ENCODE data around the gene GRIPAP1. TPM values are rescaled to one million over a fixed set of nuclear protein-coding genes. Genes with fewer than 3 reads are reported as not detected.

Gene GRIPAP1
- total and polyA plus RNA-seq, 5 experiments from 2014 or later, result 6.8 to 100 (median 15.9) TPM

GRCh38 chrX:48935301-48935670, 66.8 kb downstream of the GRIPAP1 start:
- POLR2A ChIA-PET, result interaction anchor here (0.7 to 13.3 kb wide), 2 partner anchors 12 to 116 kb away, joined by 8 to 276 read pairs; partner anchors contain the start of gene PIM2
- no peaks in the 10 kb centered on the region for H3K27me3 Mint-ChIP-seq
- peak overlapping the region in 9 of 10 donors; percentile 24 to 72 (median 51) for H3K4me3 Mint-ChIP-seq
- no peak for ATAC-seq
- H3K4me1 Mint-ChIP-seq, result peaks cover 28 to 71% (median 65%) of the 10 kb centered on the region in 4 donors
- peaks cover 5 to 37% (median 22%) of the 10 kb centered on the region in 3 donors for H3K36me3 Mint-ChIP-seq
- no peak for DNase-seq
- H3K27ac Mint-ChIP-seq, result peak overlapping the region; percentile 87 to 99 (median 98)
- peaks cover 0 to 6% (median 0%) of the 10 kb centered on the region in 9 donors for H3K9me3 Mint-ChIP-seq

DNA sequence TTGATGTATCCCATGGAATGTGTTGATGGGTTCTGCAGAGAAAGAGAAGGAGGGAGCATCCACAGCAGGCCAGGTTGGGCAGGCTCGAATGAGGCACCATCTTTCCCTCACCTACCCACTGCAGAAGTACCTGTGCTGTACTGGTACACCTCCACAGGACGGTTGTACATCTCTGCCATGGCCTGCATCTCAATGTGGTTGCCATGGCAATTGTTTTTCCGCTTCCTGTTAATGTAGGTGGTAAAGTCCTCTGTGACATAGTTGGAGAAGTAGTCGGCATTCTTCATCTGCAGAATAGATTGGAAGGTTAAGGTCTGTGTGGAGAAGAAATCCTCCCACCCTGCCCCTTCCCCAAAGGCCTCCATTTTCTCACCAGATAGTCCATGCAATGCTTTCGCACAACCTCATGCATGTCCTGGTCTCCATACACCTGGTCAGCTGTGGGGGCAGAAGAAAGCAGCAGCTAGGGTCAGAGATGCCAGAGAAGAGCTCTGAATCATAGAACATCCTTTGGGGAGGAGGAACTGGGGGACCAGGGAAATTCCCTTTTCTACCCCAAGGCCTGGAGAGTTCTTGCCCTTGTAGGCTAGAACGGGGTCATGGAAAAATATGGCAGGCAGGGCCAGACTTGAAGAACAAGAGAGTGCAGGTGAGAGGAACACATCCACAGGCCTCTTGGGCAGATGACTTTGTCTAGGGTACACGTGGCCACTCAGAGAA, 67.3 kb downstream of the GRIPAP1 start:
- Mint-ChIP-seq H3K27me3 (no peaks in the 10 kb centered on the region), H3K4me1 (peaks cover 28 to 65% (median 60%) of the 10 kb centered on the region in 4 donors), H3K36me3 (peaks cover 5 to 40% (median 24%) of the 10 kb centered on the region in 3 donors), H3K9me3 (peaks cover 0 to 6% (median 0%) of the 10 kb centered on the region in 9 donors), H3K4me3 (peak overlapping the region in 9 of 10 donors; percentile 28 to 72 (median 56)), H3K27ac (peak overlapping the region; percentile 87 to 99 (median 98))
- ATAC-seq (peak; percentile 17 to 18), DNase-seq (peak in 6 of 10 donors; percentile 41 to 74 (median 64))
- POLR2A ChIA-PET, result interaction anchor here (0.6 to 13.3 kb wide), 3 partner anchors 12 to 225 kb away, joined by 3 to 276 read pairs (median 5); partner anchors contain the start of gene PIM2

DNA sequence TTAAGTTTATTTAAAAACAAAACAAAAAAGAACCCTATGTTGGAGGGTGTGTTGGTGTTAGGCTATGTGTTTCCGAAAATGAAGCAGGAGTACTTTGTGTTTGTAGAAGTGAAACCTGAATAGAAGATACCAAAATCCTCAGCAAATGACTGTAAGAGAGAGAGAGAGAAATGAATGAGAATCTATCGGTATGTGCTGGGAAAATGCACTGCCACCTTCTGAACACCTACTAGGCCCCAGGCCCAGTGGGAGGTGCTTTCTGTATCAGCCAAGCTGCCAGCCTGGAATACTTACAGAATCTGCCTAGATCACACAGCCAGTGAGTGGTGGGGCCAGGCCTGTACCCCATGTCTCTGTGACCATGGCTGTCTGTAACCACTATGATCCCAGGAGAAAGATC, 68.3 kb downstream of the GRIPAP1 start:
- POLR2A ChIA-PET, result interaction anchor here (1.1 to 13.3 kb wide), 2 partner anchors 11 to 17 kb away, joined by 3 to 276 read pairs; partner anchors contain the start of gene PIM2
- peaks cover 0 to 6% (median 0%) of the 10 kb centered on the region in 9 donors for H3K9me3 Mint-ChIP-seq
- H3K27ac Mint-ChIP-seq, result peak overlapping the region; percentile 87 to 99 (median 98)
- H3K4me1 Mint-ChIP-seq, result peaks cover 19 to 56% (median 50%) of the 10 kb centered on the region in 4 donors
- H3K27me3 Mint-ChIP-seq, result no peaks in the 10 kb centered on the region
- ATAC-seq, result no peak
- H3K4me3 Mint-ChIP-seq, result peak overlapping the region in 8 of 10 donors; percentile 10 to 72 (median 41)
- no peak for DNase-seq
- peaks cover 5 to 44% (median 24%) of the 10 kb centered on the region in 3 donors for H3K36me3 Mint-ChIP-seq

DNA sequence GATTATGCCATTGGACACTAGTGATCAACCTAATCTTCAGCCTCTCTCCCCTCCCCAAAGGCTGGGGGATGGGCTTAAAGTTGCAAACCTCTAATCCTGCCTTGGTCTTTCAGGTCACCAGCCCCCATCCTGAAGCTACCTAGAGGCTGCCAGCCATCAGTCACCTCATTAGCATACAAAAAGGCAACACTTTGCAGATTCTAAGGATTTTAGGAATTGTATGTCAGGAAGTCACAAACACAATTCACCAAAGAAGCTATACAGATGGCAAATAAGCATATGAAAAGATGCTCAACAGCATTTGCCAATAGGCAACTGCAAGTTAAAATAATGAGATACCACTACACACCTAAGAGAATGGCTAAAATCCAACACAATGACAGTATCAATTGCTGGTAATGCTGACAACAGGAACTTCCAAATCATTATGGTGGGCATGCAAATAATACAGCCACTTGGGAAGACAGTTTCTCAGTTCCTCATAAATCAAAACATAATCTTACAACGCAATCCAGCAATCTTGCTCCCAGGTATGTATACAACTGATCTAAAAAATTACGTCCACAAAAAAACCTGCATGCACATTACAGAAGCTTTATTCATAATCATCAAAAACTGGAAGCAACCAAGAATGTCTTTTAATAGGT, 74.2 kb downstream of the GRIPAP1 start:
- DNase-seq, result no peak
- ATAC-seq, result no peak
- H3K9me3 Mint-ChIP-seq, result no peaks in the 10 kb centered on the region
- POLR2A ChIA-PET, result interaction anchor here (0.6 to 11.5 kb wide), 3 partner anchors 8 to 74 kb away, joined by 4 to 276 read pairs (median 5); partner anchors contain the start of gene GRIPAP1
- peaks cover 0 to 48% (median 19%) of the 10 kb centered on the region in 3 donors for H3K36me3 Mint-ChIP-seq
- H3K27ac Mint-ChIP-seq, result peak overlapping the region in 3 of 10 donors; percentile 17 to 48 (median 17)
- H3K27me3 Mint-ChIP-seq, result no peaks in the 10 kb centered on the region
- no peak overlapping the region for H3K4me3 Mint-ChIP-seq
- peaks cover 9 to 41% (median 24%) of the 10 kb centered on the region in 4 donors for H3K4me1 Mint-ChIP-seq

DNA sequence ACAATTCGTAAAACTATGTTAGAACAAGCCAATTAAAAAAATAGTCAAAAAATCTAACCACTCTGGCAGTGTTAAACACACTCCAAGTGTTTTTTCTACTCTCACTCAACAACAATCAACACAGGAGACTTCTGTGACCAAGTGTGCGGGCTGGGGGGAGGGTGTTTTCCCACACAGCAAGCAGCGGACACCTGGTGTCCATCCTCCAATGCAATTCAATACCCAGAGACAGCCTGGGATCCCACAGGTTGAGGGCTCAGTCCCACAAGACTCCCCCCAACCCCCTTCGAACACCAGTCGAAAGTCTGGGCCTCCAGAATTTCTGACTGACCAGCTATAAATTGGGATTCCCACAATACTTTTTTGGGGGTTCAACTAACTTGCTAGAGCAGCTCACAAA, 74.9 kb downstream of the GRIPAP1 start:
- peak overlapping the region in 1 of 10 donors; percentile 34 for H3K27ac Mint-ChIP-seq
- H3K4me3 Mint-ChIP-seq, result no peak overlapping the region
- no peak for DNase-seq
- ATAC-seq, result no peak
- H3K27me3 Mint-ChIP-seq, result no peaks in the 10 kb centered on the region
- no peaks in the 10 kb centered on the region for H3K9me3 Mint-ChIP-seq
- POLR2A ChIA-PET, result interaction anchor here (0.6 to 11.5 kb wide), 3 partner anchors 7 to 75 kb away, joined by 4 to 276 read pairs (median 5); partner anchors contain the start of gene GRIPAP1
- H3K36me3 Mint-ChIP-seq, result peaks cover 0 to 49% (median 20%) of the 10 kb centered on the region in 3 donors
- peaks cover 9 to 44% (median 25%) of the 10 kb centered on the region in 4 donors for H3K4me1 Mint-ChIP-seq

DNA sequence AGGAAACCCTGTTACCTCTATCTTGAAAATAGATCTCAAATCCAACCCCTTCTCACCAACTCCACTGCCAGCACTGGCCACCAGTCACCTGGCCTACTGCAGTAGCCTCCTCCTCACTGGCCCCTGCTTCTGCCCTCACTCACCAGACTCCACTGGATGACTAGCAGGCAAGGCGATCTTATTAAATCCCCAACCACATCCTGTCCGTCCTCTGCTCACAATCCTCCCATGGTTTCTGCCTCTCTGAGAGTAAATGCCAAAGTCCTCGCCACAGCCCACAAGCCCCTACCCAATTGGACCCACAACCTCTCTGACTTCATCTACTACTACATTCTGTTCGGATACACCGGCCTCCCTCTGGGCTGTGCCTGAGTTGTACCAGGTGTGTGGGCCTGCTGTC, 77.8 kb downstream of the GRIPAP1 start:
- H3K4me1 Mint-ChIP-seq, result peaks cover 18 to 67% (median 44%) of the 10 kb centered on the region in 4 donors
- peak overlapping the region; percentile 61 to 91 (median 80) for H3K27ac Mint-ChIP-seq
- DNase-seq (no peak), ATAC-seq (no peak)
- no peaks in the 10 kb centered on the region for H3K27me3 Mint-ChIP-seq
- no peaks in the 10 kb centered on the region for H3K9me3 Mint-ChIP-seq
- POLR2A ChIA-PET, result interaction anchor here (11.5 kb wide), 1 partner anchor 15 kb away, joined by 276 read pairs; no protein-coding TSS in a partner anchor
- H3K4me3 Mint-ChIP-seq, result peak overlapping the region in 7 of 10 donors; percentile 31 to 58 (median 52)
- peaks cover 0 to 39% (median 15%) of the 10 kb centered on the region in 3 donors for H3K36me3 Mint-ChIP-seq

DNA sequence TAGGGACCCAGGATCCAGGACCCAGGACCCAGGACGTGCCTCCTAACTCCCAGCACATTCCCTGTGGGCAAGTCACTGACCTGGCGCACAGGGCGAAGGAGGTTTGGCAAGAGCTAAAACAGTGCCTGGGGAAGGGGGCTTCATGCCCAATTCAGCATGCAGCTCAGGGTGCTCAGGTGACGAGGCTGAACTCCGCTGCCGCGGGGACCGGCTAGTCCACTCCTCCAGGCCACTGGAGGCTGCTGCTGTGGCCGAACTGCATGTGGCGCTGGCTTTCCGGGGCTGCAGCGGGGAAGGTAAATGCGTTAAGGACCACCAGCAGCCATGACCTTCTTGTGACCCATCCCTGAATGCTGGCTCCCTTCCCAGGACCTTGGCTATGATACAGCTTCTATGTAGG, 78.3 kb downstream of the GRIPAP1 start:
- no peak for ATAC-seq
- no peaks in the 10 kb centered on the region for H3K9me3 Mint-ChIP-seq
- H3K27ac Mint-ChIP-seq, result peak overlapping the region; percentile 61 to 91 (median 80)
- H3K4me3 Mint-ChIP-seq, result peak overlapping the region in 2 of 10 donors; percentile 49 to 57
- H3K27me3 Mint-ChIP-seq, result no peaks in the 10 kb centered on the region
- POLR2A ChIA-PET, result interaction anchor here (6.3 to 11.5 kb wide), 2 partner anchors 15 to 34 kb away, joined by 37 to 276 read pairs; partner anchors contain the start of gene OTUD5
- no peak for DNase-seq
- H3K4me1 Mint-ChIP-seq, result peaks cover 18 to 67% (median 44%) of the 10 kb centered on the region in 4 donors
- H3K36me3 Mint-ChIP-seq, result peaks cover 0 to 40% (median 15%) of the 10 kb centered on the region in 3 donors

Other genes starting within 250 kb of the GRIPAP1 start
- gene GLOD5, start 240.5 kb downstream of the GRIPAP1 start, total RNA-seq, result not detected
- not detected for gene GLOD5, start 240.5 kb downstream of the GRIPAP1 start, polyA plus RNA-seq
- not detected for gene GATA1, start 215.7 kb downstream of the GRIPAP1 start, total RNA-seq
- gene GATA1, start 215.7 kb downstream of the GRIPAP1 start, polyA plus RNA-seq, result not detected
- 100 to 1,000 TPM; 120 to 124 TPM for gene HDAC6, start 200.2 kb downstream of the GRIPAP1 start, total RNA-seq
- 10 to 100 TPM; 10.5 to 15.9 (median 13.0) TPM for gene HDAC6, start 200.2 kb downstream of the GRIPAP1 start, polyA plus RNA-seq
- not detected for gene ERAS, start 175.8 kb downstream of the GRIPAP1 start, total RNA-seq
- not detected for gene ERAS, start 175.8 kb downstream of the GRIPAP1 start, polyA plus RNA-seq
- gene PCSK1N, start 166.7 kb downstream of the GRIPAP1 start, total RNA-seq, result 1 to 10 TPM; 3.6 to 4.9 TPM
- gene PCSK1N, start 166.7 kb downstream of the GRIPAP1 start, polyA plus RNA-seq, result 10 to 100 TPM; 12.6 to 28.0 (median 19.9) TPM
- gene TIMM17B, start 104.5 kb downstream of the GRIPAP1 start, total RNA-seq, result 10 to 100 TPM; 41.2 to 44.8 TPM
- gene TIMM17B, start 104.5 kb downstream of the GRIPAP1 start, polyA plus RNA-seq, result 10 to 100 TPM; 52.9 to 59.1 (median 55.5) TPM
- 10 to 100 TPM; 66.4 to 68.8 TPM for gene PQBP1, start 104.3 kb downstream of the GRIPAP1 start, total RNA-seq
- gene PQBP1, start 104.3 kb downstream of the GRIPAP1 start, polyA plus RNA-seq, result 100 to 1,000 TPM in 1 of 3 donors, 10 to 100 TPM in 2; 92.7 to 114 (median 94.5) TPM
- 10 to 100 TPM; 11.4 to 12.7 TPM for gene SLC35A2, start 90.6 kb downstream of the GRIPAP1 start, total RNA-seq
- 1 to 10 TPM; 6.8 to 8.1 (median 7.3) TPM for gene SLC35A2, start 90.6 kb downstream of the GRIPAP1 start, polyA plus RNA-seq
- gene PIM2, start 83.2 kb downstream of the GRIPAP1 start, total RNA-seq, result 100 to 1,000 TPM; 126 to 132 TPM
- gene PIM2, start 83.2 kb downstream of the GRIPAP1 start, polyA plus RNA-seq, result 100 to 1,000 TPM; 170 to 331 (median 313) TPM
- 10 to 100 TPM; 98.7 to 99.4 TPM for gene OTUD5, start 44.7 kb downstream of the GRIPAP1 start, total RNA-seq
- gene OTUD5, start 44.7 kb downstream of the GRIPAP1 start, polyA plus RNA-seq, result 10 to 100 TPM; 23.7 to 48.4 (median 24.3) TPM
- gene KCND1, start 30.4 kb downstream of the GRIPAP1 start, total RNA-seq, result 1 to 10 TPM; 1.6 to 1.7 TPM
- gene KCND1, start 30.4 kb downstream of the GRIPAP1 start, polyA plus RNA-seq, result under 1 TPM in 2 of 3 donors, not detected in 1; 0.06 to 0.08 TPM
- gene TFE3, start 41.1 kb upstream of the GRIPAP1 start, total RNA-seq, result 10 to 100 TPM; 31.0 to 34.4 TPM
- gene TFE3, start 41.1 kb upstream of the GRIPAP1 start, polyA plus RNA-seq, result 1 to 10 TPM; 2.6 to 4.4 (median 3.5) TPM
- 10 to 100 TPM; 12.9 TPM for gene CCDC120, start 56.7 kb upstream of the GRIPAP1 start, total RNA-seq
- gene CCDC120, start 56.7 kb upstream of the GRIPAP1 start, polyA plus RNA-seq, result 1 to 10 TPM in 1 of 3 donors, under 1 TPM in 2; 0.61 to 1.7 (median 0.94) TPM
- 10 to 100 TPM; 22.9 to 24.6 TPM for gene PRAF2, start 71.7 kb upstream of the GRIPAP1 start, total RNA-seq
- 10 to 100 TPM; 39.0 to 52.9 (median 50.7) TPM for gene PRAF2, start 71.7 kb upstream of the GRIPAP1 start, polyA plus RNA-seq
- gene WDR45, start 77.6 kb upstream of the GRIPAP1 start, total RNA-seq, result 100 to 1,000 TPM; 112 to 124 TPM
- 10 to 100 TPM; 42.4 to 57.2 (median 43.3) TPM for gene WDR45, start 77.6 kb upstream of the GRIPAP1 start, polyA plus RNA-seq
- gene GPKOW, start 121.5 kb upstream of the GRIPAP1 start, total RNA-seq, result 10 to 100 TPM; 18.2 to 18.6 TPM
- 10 to 100 TPM; 17.7 to 31.1 (median 27.9) TPM for gene GPKOW, start 121.5 kb upstream of the GRIPAP1 start, polyA plus RNA-seq
- 1 to 10 TPM in 1 of 2 experiments, under 1 TPM in 1; 0.96 to 1.2 TPM for gene MAGIX, start 160.5 kb upstream of the GRIPAP1 start, total RNA-seq
- gene MAGIX, start 160.5 kb upstream of the GRIPAP1 start, polyA plus RNA-seq, result under 1 TPM; 0.52 to 0.77 (median 0.71) TPM
- 1 to 10 TPM; 6.4 to 6.7 TPM for gene PLP2, start 169.6 kb upstream of the GRIPAP1 start, total RNA-seq
- 100 to 1,000 TPM; 117 to 141 (median 119) TPM for gene PLP2, start 169.6 kb upstream of the GRIPAP1 start, polyA plus RNA-seq
- 10 to 100 TPM in 1 of 2 experiments, 1 to 10 TPM in 1; 8.5 to 10.1 TPM for gene PRICKLE3, start 184.1 kb upstream of the GRIPAP1 start, total RNA-seq
- gene PRICKLE3, start 184.1 kb upstream of the GRIPAP1 start, polyA plus RNA-seq, result 1 to 10 TPM; 1.3 to 2.9 (median 2.0) TPM
- gene SYP, start 197.9 kb upstream of the GRIPAP1 start, total RNA-seq, result under 1 TPM; 0.34 to 0.58 TPM
- under 1 TPM; 0.27 to 0.41 (median 0.40) TPM for gene SYP, start 197.9 kb upstream of the GRIPAP1 start, polyA plus RNA-seq
- gene CACNA1F, start 231.1 kb upstream of the GRIPAP1 start, total RNA-seq, result 1 to 10 TPM; 3.6 to 3.8 TPM
- gene CACNA1F, start 231.1 kb upstream of the GRIPAP1 start, polyA plus RNA-seq, result under 1 TPM in 1 of 3 donors, not detected in 2; 0.02 TPM
- gene CCDC22, start 233.2 kb upstream of the GRIPAP1 start, total RNA-seq, result 10 to 100 TPM; 27.4 to 27.9 TPM
- gene CCDC22, start 233.2 kb upstream of the GRIPAP1 start, polyA plus RNA-seq, result 10 to 100 TPM; 22.2 to 29.8 (median 25.2) TPM